ENCODE results near the gene GGCT. TPM values are rescaled to one million over a fixed set of nuclear protein-coding genes. Genes with fewer than 3 reads are reported as not detected.

Gene GGCT
- total and polyA plus RNA-seq, 2 donors (not counting 3 experiments of a cell fraction or from before 2014, with no cell fraction given): 21.1 to 44.3 TPM

DNA sequence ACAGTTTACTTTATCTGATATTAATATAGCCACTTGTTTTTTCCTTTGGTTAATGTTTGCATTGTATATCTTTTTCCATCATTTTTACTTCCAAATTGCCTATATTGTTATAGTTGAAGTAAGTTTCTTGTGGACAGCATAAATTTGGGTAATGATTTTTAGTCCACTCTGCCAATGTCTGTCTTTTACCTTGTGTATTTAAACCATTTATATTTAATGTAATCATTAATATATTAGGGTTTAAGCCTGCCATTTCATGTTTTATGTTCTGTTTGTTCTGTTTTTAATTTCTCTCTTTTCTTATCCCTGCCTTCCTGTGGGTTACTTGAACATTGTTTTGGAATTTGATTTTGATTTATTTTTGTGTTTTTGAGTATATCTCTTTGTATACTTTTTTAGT lies 13.2 kb downstream of the GGCT start:
- TF ChIP-seq, protein P1, sequence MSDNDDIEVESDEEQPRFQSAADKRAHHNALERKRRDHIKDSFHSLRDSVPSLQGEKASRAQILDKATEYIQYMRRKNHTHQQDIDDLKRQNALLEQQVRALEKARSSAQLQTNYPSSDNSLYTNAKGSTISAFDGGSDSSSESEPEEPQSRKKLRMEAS (IDR thresholded peaks at IDR 0.05; ENCODE audit: insufficient read depth, insufficient read length): no peak
- TF ChIP-seq, protein P2, sequence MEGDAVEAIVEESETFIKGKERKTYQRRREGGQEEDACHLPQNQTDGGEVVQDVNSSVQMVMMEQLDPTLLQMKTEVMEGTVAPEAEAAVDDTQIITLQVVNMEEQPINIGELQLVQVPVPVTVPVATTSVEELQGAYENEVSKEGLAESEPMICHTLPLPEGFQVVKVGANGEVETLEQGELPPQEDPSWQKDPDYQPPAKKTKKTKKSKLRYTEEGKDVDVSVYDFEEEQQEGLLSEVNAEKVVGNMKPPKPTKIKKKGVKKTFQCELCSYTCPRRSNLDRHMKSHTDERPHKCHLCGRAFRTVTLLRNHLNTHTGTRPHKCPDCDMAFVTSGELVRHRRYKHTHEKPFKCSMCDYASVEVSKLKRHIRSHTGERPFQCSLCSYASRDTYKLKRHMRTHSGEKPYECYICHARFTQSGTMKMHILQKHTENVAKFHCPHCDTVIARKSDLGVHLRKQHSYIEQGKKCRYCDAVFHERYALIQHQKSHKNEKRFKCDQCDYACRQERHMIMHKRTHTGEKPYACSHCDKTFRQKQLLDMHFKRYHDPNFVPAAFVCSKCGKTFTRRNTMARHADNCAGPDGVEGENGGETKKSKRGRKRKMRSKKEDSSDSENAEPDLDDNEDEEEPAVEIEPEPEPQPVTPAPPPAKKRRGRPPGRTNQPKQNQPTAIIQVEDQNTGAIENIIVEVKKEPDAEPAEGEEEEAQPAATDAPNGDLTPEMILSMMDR (IDR thresholded peaks at IDR 0.05; ENCODE audit: extremely low read depth in 1 of 2, insufficient read depth in 1 of 2, low read depth in 1 of 2, low read length in 2 of 2): no peak
- TF ChIP-seq POLR2A (IDR thresholded peaks at IDR 0.05; ENCODE audit: low read depth, low read length): no peak
- no peak for TF ChIP-seq POLR2AphosphoS5 (IDR thresholded peaks at IDR 0.05; ENCODE audit: insufficient read depth, low read depth, low read length)
- TF ChIP-seq EZH2 (IDR thresholded peaks at IDR 0.05; ENCODE audit: borderline replicate concordance, low read depth, low read length, severe bottlenecking): no peak
- TF ChIP-seq GATA2 (IDR thresholded peaks at IDR 0.05; ENCODE audit: insufficient read depth, insufficient read length, low read depth, low read length): no peak
- no peak for DNase-seq (ENCODE audit: low read depth, low spot score)
- Histone ChIP-seq H3K4me3 (replicated peaks in 1 of 3; ENCODE audit: insufficient read depth in 1 of 3, low read depth in 1 of 3, low read length in 3 of 3) (no peak overlapping the region), H3K9me3 (replicated peaks; ENCODE audit: control insufficient read depth, insufficient read depth, low read length) (no peaks in the 10 kb centered on the region), H3K4me2 (ENCODE audit: insufficient read depth, low read length) (no peak overlapping the region), H3K36me3 (ENCODE audit: control insufficient read depth in 2 of 2, extremely low read depth in 1 of 2, insufficient read depth in 2 of 2, low read length in 2 of 2) (no peaks in the 10 kb centered on the region), H3K27me3 (ENCODE audit: control insufficient read depth in 2 of 2, insufficient read depth in 2 of 2, low read length in 2 of 2) (no peaks in the 10 kb centered on the region), H3K4me1 (ENCODE audit: control insufficient read depth, extremely low read depth, insufficient read depth, low read length) (no peaks in the 10 kb centered on the region), H4K20me1 (replicated peaks; ENCODE audit: control insufficient read depth, extremely low read depth, insufficient read depth, low read length) (no peaks in the 10 kb centered on the region), H2AFZ (ENCODE audit: low read depth, low read length) (no peak overlapping the region), H3K27ac (ENCODE audit: insufficient read depth, low read depth, low read length) (no peak overlapping the region), H3K9me1 (replicated peaks; ENCODE audit: control insufficient read depth, extremely low read depth, insufficient read depth, low read length) (no peaks in the 10 kb centered on the region), H3K9ac (replicated peaks; ENCODE audit: extremely low read depth, insufficient read depth, low read length) (no peak overlapping the region), H3K79me2 (ENCODE audit: control insufficient read depth, insufficient read depth, low read length) (no peaks in the 10 kb centered on the region)
- no peak for FAIRE-seq
- dilution Hi-C loops (cut with MboI; ENCODE audit: extremely low pct_ligation_motif_present, low sequenced_read_pairs): no loop called here
- CTCF ChIA-PET: no interaction called here
- POLR2A ChIA-PET: no interaction called here
- intact Hi-C loops (cut with micrococcal nuclease): no loop called here
- no TSS peak for BruUV-seq (replicated peaks)

DNA sequence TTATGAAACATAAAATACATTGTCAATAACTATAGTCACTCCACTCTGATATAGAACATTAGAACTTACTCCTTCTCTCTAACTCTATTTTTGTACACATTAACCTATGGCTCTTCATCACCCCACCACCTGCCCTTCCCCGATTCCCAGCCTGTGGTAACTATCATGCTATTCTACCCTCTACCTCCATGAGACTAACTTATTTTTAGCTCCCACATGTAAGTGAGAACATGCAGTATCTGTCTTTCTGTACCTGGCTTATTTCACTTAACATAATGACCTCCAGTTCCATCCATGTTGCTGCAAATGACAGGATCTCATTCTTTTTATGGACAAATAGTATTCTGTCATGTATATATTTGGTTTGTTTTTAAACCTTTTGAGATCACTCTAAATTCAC lies 17.3 kb downstream of the GGCT start:
- DNase-seq (ENCODE audit: low read depth, low spot score): no peak
- no peak for TF ChIP-seq GATA2 (IDR thresholded peaks at IDR 0.05; ENCODE audit: insufficient read depth, insufficient read length, low read depth, low read length)
- no peak for TF ChIP-seq FOS (IDR thresholded peaks at IDR 0.05; ENCODE audit: borderline replicate concordance, insufficient read depth, low read length)
- TF ChIP-seq, protein P1 (IDR thresholded peaks at IDR 0.05; ENCODE audit: insufficient read depth, insufficient read length): no peak
- TF ChIP-seq POLR2AphosphoS5 (IDR thresholded peaks at IDR 0.05; ENCODE audit: insufficient read depth, low read depth, low read length): no peak
- no peak for TF ChIP-seq MYC (IDR thresholded peaks at IDR 0.05; ENCODE audit: low read depth, low read length)
- TF ChIP-seq, protein P2 (IDR thresholded peaks at IDR 0.05; ENCODE audit: extremely low read depth in 1 of 2, insufficient read depth in 1 of 2, low read depth in 1 of 2, low read length in 2 of 2): no peak
- Histone ChIP-seq H3K4me1 (ENCODE audit: control insufficient read depth, extremely low read depth, insufficient read depth, low read length) (no peaks in the 10 kb centered on the region), H4K20me1 (replicated peaks; ENCODE audit: control insufficient read depth, extremely low read depth, insufficient read depth, low read length) (no peaks in the 10 kb centered on the region), H3K9ac (replicated peaks; ENCODE audit: extremely low read depth, insufficient read depth, low read length) (no peak overlapping the region), H3K4me3 (replicated peaks in 1 of 3; ENCODE audit: insufficient read depth in 1 of 3, low read depth in 1 of 3, low read length in 3 of 3) (no peak overlapping the region), H3K9me1 (replicated peaks; ENCODE audit: control insufficient read depth, extremely low read depth, insufficient read depth, low read length) (no peaks in the 10 kb centered on the region), H3K36me3 (ENCODE audit: control insufficient read depth in 2 of 2, extremely low read depth in 1 of 2, insufficient read depth in 2 of 2, low read length in 2 of 2) (no peaks in the 10 kb centered on the region), H3K27ac (ENCODE audit: insufficient read depth, low read depth, low read length) (no peak overlapping the region), H3K9me3 (replicated peaks; ENCODE audit: control insufficient read depth, insufficient read depth, low read length) (no peaks in the 10 kb centered on the region), H2AFZ (ENCODE audit: low read depth, low read length) (no peak overlapping the region), H3K79me2 (ENCODE audit: control insufficient read depth, insufficient read depth, low read length) (no peaks in the 10 kb centered on the region), H3K27me3 (ENCODE audit: control insufficient read depth in 2 of 2, insufficient read depth in 2 of 2, low read length in 2 of 2) (no peaks in the 10 kb centered on the region), H3K4me2 (ENCODE audit: insufficient read depth, low read length) (no peak overlapping the region)
- FAIRE-seq: no peak
- dilution Hi-C loops (cut with MboI; ENCODE audit: extremely low pct_ligation_motif_present, low sequenced_read_pairs): no loop called here
- intact Hi-C loops (cut with micrococcal nuclease): no loop called here
- CTCF ChIA-PET: interaction anchor here (1.1 to 1.4 kb wide), 2 partner anchors 9 to 212 kb away, joined by 3 to 4 read pairs; partner anchors contain the start of gene NOD1
- POLR2A ChIA-PET: no interaction called here
- BruUV-seq (replicated peaks): no TSS peak
